HEK293 (cell line): ENCODE data around the gene C6orf120.

Experiments
- HIC1 ChIP-seq: fragments of 450-650 bp; formaldehyde crosslinking; IDR thresholded peaks from 2 replicates; pipeline ENCODE4 v1.5.1; 2016; ENCODE audit warnings: missing biosample characterization, missing genetic modification characterization
- HOXA7 ChIP-seq: sonication (generic); formaldehyde crosslinking; IDR thresholded peaks from 2 replicates; pipeline ENCODE4 v1.8.1; 2022; ENCODE audit warnings: missing genetic modification reagents, borderline replicate concordance
- IKZF3 ChIP-seq: fragments of 450-650 bp; IDR thresholded peaks from 2 replicates; pipeline ENCODE4 v1.5.0; 2018; ENCODE audit warnings: missing biosample characterization, mild to moderate bottlenecking, missing genetic modification characterization, moderate library complexity
- KLF9 ChIP-seq: fragments of 450-650 bp; formaldehyde crosslinking; IDR thresholded peaks from 2 replicates; pipeline ENCODE4 v1.5.1; 2016; ENCODE audit warnings: missing biosample characterization, missing genetic modification characterization, low read depth
- MEIS1 ChIP-seq: sonication (generic); formaldehyde crosslinking; IDR thresholded peaks from 2 replicates; pipeline ENCODE4 v1.8.1; 2022; ENCODE audit warnings: missing genetic modification reagents, mild to moderate bottlenecking, borderline replicate concordance
- OSR2 ChIP-seq: fragments of 450-650 bp; formaldehyde crosslinking; IDR thresholded peaks from 2 replicates; pipeline ENCODE4 v1.5.1; 2016; ENCODE audit warnings: missing biosample characterization, missing genetic modification characterization
- SETDB1 ChIP-seq: IDR thresholded peaks from one replicate; pipeline ENCODE4 v1.6.1; 2017; ENCODE audit warnings: mild to moderate bottlenecking, low read length, moderate library complexity, mixed read lengths; ENCODE audit not compliant: insufficient read length
- YY1 ChIP-seq: fragments of 450-650 bp; formaldehyde crosslinking; IDR thresholded peaks from 2 replicates; pipeline ENCODE4 v1.5.1; 2018; ENCODE audit warnings: missing biosample characterization, missing genetic modification characterization
- ZBTB11 ChIP-seq: fragments of 450-650 bp; formaldehyde crosslinking; conservative IDR thresholded peaks from 2 replicates; pipeline ENCODE4 v1.5.1; 2016; ENCODE audit warnings: low read depth, missing biosample characterization, missing genetic modification characterization
- ZBTB7A ChIP-seq: fragments of 450-650 bp; formaldehyde crosslinking; IDR thresholded peaks from 2 replicates; pipeline ENCODE4 v1.5.1; 2016; ENCODE audit warnings: low read depth, missing biosample characterization, missing genetic modification characterization
- ZNF132 ChIP-seq: fragments of 450-650 bp; formaldehyde crosslinking; IDR thresholded peaks from 2 replicates; pipeline ENCODE4 v1.5.1; 2017; ENCODE audit warnings: missing biosample characterization, missing genetic modification characterization, borderline replicate concordance
- ZNF140 ChIP-seq: fragments of 450-650 bp; formaldehyde crosslinking; IDR thresholded peaks from 2 replicates; pipeline ENCODE4 v1.5.1; 2016; ENCODE audit warnings: missing biosample characterization, missing genetic modification characterization
- ZNF155 ChIP-seq: fragments of 450-650 bp; formaldehyde crosslinking; IDR thresholded peaks from 2 replicates; pipeline ENCODE4 v1.5.1; 2016; ENCODE audit warnings: missing biosample characterization, missing genetic modification characterization
- ZNF184 ChIP-seq: fragments of 450-650 bp; IDR thresholded peaks from 2 replicates; pipeline ENCODE4 v1.5.1; 2018; ENCODE audit warnings: missing biosample characterization, mild to moderate bottlenecking, missing genetic modification characterization
- ZNF221 ChIP-seq: fragments of 450-650 bp; formaldehyde crosslinking; IDR thresholded peaks from 2 replicates; pipeline ENCODE4 v1.5.1; 2017; ENCODE audit warnings: missing biosample characterization, missing genetic modification characterization, borderline replicate concordance
- ZNF274 ChIP-seq, 2 experiments: fragments of 200-500 bp in 1 of 2; fragments of 450-650 bp in 1 of 2; sonication (Bioruptor generic) in 1 of 2; formaldehyde crosslinking in 1 of 2; IDR thresholded peaks; 2 replicates each; pipeline versions ENCODE4 v1.5.1 to v1.6.1; 2014 to 2016; ENCODE audit warnings: borderline replicate concordance in 1 of 2, inconsistent platforms in 1 of 2, low read length in 1 of 2, missing biosample characterization in 1 of 2, missing genetic modification characterization in 1 of 2
- ZNF324 ChIP-seq: fragments of 450-650 bp; formaldehyde crosslinking; IDR thresholded peaks from 2 replicates; pipeline ENCODE4 v1.5.1; 2016; ENCODE audit warnings: missing biosample characterization, missing genetic modification characterization
- ZNF335 ChIP-seq: fragments of 450-650 bp; formaldehyde crosslinking; conservative IDR thresholded peaks from 2 replicates; pipeline ENCODE4 v1.5.1; 2016; ENCODE audit warnings: missing biosample characterization, missing genetic modification characterization
- ZNF341 ChIP-seq: fragments of 450-650 bp; formaldehyde crosslinking; IDR thresholded peaks from 2 replicates; pipeline ENCODE4; 2016; ENCODE audit warnings: low read depth, missing biosample characterization, missing genetic modification characterization
- ZNF394 ChIP-seq: fragments of 450-650 bp; formaldehyde crosslinking; IDR thresholded peaks from 2 replicates; pipeline ENCODE4 v1.5.1; 2016; ENCODE audit warnings: missing biosample characterization, missing genetic modification characterization, mild to moderate bottlenecking, moderate library complexity, borderline replicate concordance
- ZNF398 ChIP-seq: fragments of 450-650 bp; formaldehyde crosslinking; IDR thresholded peaks from 2 replicates; pipeline ENCODE4 v1.5.1; 2017; ENCODE audit warnings: missing biosample characterization, missing genetic modification characterization
- ZNF513 ChIP-seq: fragments of 450-650 bp; IDR thresholded peaks from 2 replicates; pipeline ENCODE4 v1.5.1; 2018; ENCODE audit warnings: missing biosample characterization, missing genetic modification characterization
- ZNF514 ChIP-seq: fragments of 450-650 bp; formaldehyde crosslinking; IDR thresholded peaks from 2 replicates; pipeline ENCODE4 v1.5.1; 2016; ENCODE audit warnings: missing biosample characterization, missing genetic modification characterization
- ZNF558 ChIP-seq: fragments of 450-650 bp; formaldehyde crosslinking; IDR thresholded peaks from 2 replicates; pipeline ENCODE4 v1.5.1; 2016; ENCODE audit warnings: missing biosample characterization, missing genetic modification characterization
- ZNF580 ChIP-seq: fragments of 450-650 bp; formaldehyde crosslinking; IDR thresholded peaks from 2 replicates; pipeline ENCODE4 v1.5.1; 2016; ENCODE audit warnings: missing biosample characterization, missing genetic modification characterization
- ZNF677 ChIP-seq: fragments of 450-650 bp; IDR thresholded peaks from 2 replicates; pipeline ENCODE4 v1.5.0; 2018; ENCODE audit warnings: missing biosample characterization, mild to moderate bottlenecking, missing genetic modification characterization, moderate library complexity
- ZNF692 ChIP-seq: fragments of 450-650 bp; formaldehyde crosslinking; IDR thresholded peaks from 2 replicates; pipeline ENCODE4 v1.5.1; 2016; ENCODE audit warnings: missing biosample characterization, missing genetic modification characterization

The C6orf120 gene

GRCh38 chr6:169751242-169752073 lies 49.5 kb downstream of the C6orf120 start, which contains the start of the genes DYNLT2 and ERMARD (continued):
- TF ChIP-seq ZNF580 (tag by site-specific recombination) = peak; percentile 99
- TF ChIP-seq ZNF677 = 0 out of 2 replicates have a peak, but pooled peaks have one; percentile 26
- TF ChIP-seq MEIS1 (CRISPR knock-in tag) = peak; percentile 60; the same call in 1 of the 2 replicates
- no peak for TF ChIP-seq SETDB1
- no peak for TF ChIP-seq ZNF514 (tag by site-specific recombination)
- TF ChIP-seq ZNF155 (tag by site-specific recombination) = no peak
- TF ChIP-seq ZNF140 (tag by site-specific recombination) = no peak
- TF ChIP-seq ZNF394 (tag by site-specific recombination) = no peak
- TF ChIP-seq ZNF692 (tag by site-specific recombination) = peak; percentile 97
- TF ChIP-seq YY1 (tag by site-specific recombination) = peak; percentile 80
- TF ChIP-seq OSR2 (tag by site-specific recombination) = no peak
- peak; percentile 41; the same call in 1 of the 2 replicates for TF ChIP-seq ZNF324 (tag by site-specific recombination)
- TF ChIP-seq ZNF513 (tag by site-specific recombination) = peak; percentile 32; the same call in 1 of the 2 replicates
- TF ChIP-seq HIC1 = peak; percentile 97
- TF ChIP-seq ZNF274 (IDR thresholded peaks at IDR 0.05; ENCODE audit: low read length) = no peak
- TF ChIP-seq ZNF274 (tag by site-specific recombination; IDR thresholded peaks at IDR 0.05; ENCODE audit: borderline replicate concordance) = no peak
- no peak for TF ChIP-seq ZNF184 (tag by site-specific recombination)
- TF ChIP-seq ZNF221 = no peak
- TF ChIP-seq ZNF341 = no peak
- no peak for TF ChIP-seq ZNF558 (tag by site-specific recombination)
- TF ChIP-seq ZBTB11 (tag by site-specific recombination) = peak; percentile 91
- no peak for TF ChIP-seq ZNF132 (tag by site-specific recombination)
- no peak for TF ChIP-seq ZNF398 (tag by site-specific recombination)
- TF ChIP-seq KLF9 (tag by site-specific recombination) = peak; percentile 72
- TF ChIP-seq ZNF335 (tag by site-specific recombination) = peak; percentile 56
- peak; percentile 62; the same call in 1 of the 2 replicates for TF ChIP-seq HOXA7
- 0 out of 2 replicates have a peak, but pooled peaks have one; percentile 28 for TF ChIP-seq ZBTB7A
- peak; percentile 83 for TF ChIP-seq IKZF3 (tag by site-specific recombination)
